Liver (tissue), 9 donors: ENCODE measurements around the gene MYH11. TPM values are rescaled to one million over a fixed set of nuclear protein-coding genes. Genes with fewer than 3 reads are reported as not detected.
"Not testable (repeated sequence)": the region's sequence is repeated elsewhere in the genome, so short reads cannot be mapped to it uniquely, and the experiment has no call there.

Experiments
- DNase-seq: peaks from one replicate; pipeline ENCODE4 v3.0.0-alpha.2; 2017; ENCODE audit warnings: low spot score
- H3K27ac ChIP-seq, 2 donors: one replicate each; pipeline ENCODE4 v1.7.0; 2013; ENCODE audit warnings: inconsistent platforms in 2 of 2, low read length in 2 of 2, control low read depth in 1 of 2, low read depth in 1 of 2, mild to moderate bottlenecking in 1 of 2
- H3K27me3 ChIP-seq, 4 donors: one replicate each; pipeline versions ENCODE4 v1.6.1 to v1.7.0; 2013; ENCODE audit warnings: low read length in 3 of 4, inconsistent platforms in 1 of 4, mild to moderate bottlenecking in 1 of 4, moderate library complexity in 1 of 4; ENCODE audit not compliant: control insufficient read depth in 4 of 4, insufficient read depth in 4 of 4
- H3K36me3 ChIP-seq, 4 donors: one replicate each; pipeline versions ENCODE4 v1.6.1 to v1.7.0; 2013; ENCODE audit warnings: low read length in 3 of 4, mild to moderate bottlenecking in 3 of 4, low read depth in 1 of 4, moderate library complexity in 1 of 4; ENCODE audit not compliant: control insufficient read depth in 4 of 4, insufficient read depth in 3 of 4
- H3K4me1 ChIP-seq, 4 donors: one replicate each; pipeline versions ENCODE4 v1.6.1 to v1.7.0; 2013; ENCODE audit warnings: low read length in 3 of 4, mild to moderate bottlenecking in 3 of 4, moderate library complexity in 1 of 4; ENCODE audit not compliant: control insufficient read depth in 4 of 4, insufficient read depth in 4 of 4
- H3K4me3 ChIP-seq, 3 donors: one replicate each; pipeline versions ENCODE4 v1.6.1 to v1.7.0; 2013; ENCODE audit warnings: low read length in 3 of 3, control low read depth in 1 of 3, low read depth in 1 of 3, mild to moderate bottlenecking in 1 of 3
- H3K9ac ChIP-seq, 2 donors: one replicate each; pipeline ENCODE4 v1.7.0; 2013; ENCODE audit warnings: low read length in 2 of 2, mild to moderate bottlenecking in 2 of 2, moderate library complexity in 2 of 2, control low read depth in 1 of 2, low read depth in 1 of 2
- H3K9me3 ChIP-seq, 4 donors: one replicate each; pipeline versions ENCODE4 v1.6.1 to v1.7.0; 2013; ENCODE audit warnings: low read length in 3 of 4; ENCODE audit not compliant: control insufficient read depth in 4 of 4
- FOXA1 ChIP-seq: IDR thresholded peaks from 2 replicates; pipeline ENCODE4 v1.6.1; 2016; ENCODE audit warnings: antibody characterized with exemption
- FOXA2 ChIP-seq: IDR thresholded peaks from 2 replicates; pipeline ENCODE4 v1.6.1; 2016; ENCODE audit warnings: antibody characterized with exemption
- GABPA ChIP-seq, 2 donors: IDR thresholded peaks in 1 of 2; conservative IDR thresholded peaks in 1 of 2; 2 replicates each; pipeline ENCODE4 v1.6.1; 2016; ENCODE audit warnings: antibody characterized with exemption in 2 of 2, mild to moderate bottlenecking in 1 of 2, moderate library complexity in 1 of 2
- HNF4A ChIP-seq, 2 donors: conservative IDR thresholded peaks; 2 replicates each; pipeline ENCODE4 v1.6.1; 2016; ENCODE audit warnings: antibody characterized with exemption in 2 of 2, mild to moderate bottlenecking in 2 of 2
- JUND ChIP-seq, 2 donors: IDR thresholded peaks; 2 replicates each; pipeline ENCODE4 v1.6.1; 2016; ENCODE audit warnings: antibody characterized with exemption in 2 of 2
- NR2F2 ChIP-seq: IDR thresholded peaks from 2 replicates; pipeline ENCODE4 v1.6.1; 2016; ENCODE audit warnings: antibody characterized with exemption
- RXRA ChIP-seq, 2 donors: IDR thresholded peaks; 2 replicates each; pipeline ENCODE4 v1.6.1; 2017 to 2018; ENCODE audit warnings: antibody characterized with exemption in 2 of 2, mild to moderate bottlenecking in 1 of 2
- SP1 ChIP-seq: IDR thresholded peaks from 2 replicates; pipeline ENCODE4 v1.6.1; 2018; ENCODE audit warnings: antibody characterized with exemption, mild to moderate bottlenecking
- TAF1 ChIP-seq: conservative IDR thresholded peaks from 2 replicates; pipeline ENCODE4 v1.6.1; 2016; ENCODE audit warnings: antibody characterized with exemption, mild to moderate bottlenecking
- YY1 ChIP-seq: IDR thresholded peaks from 2 replicates; pipeline ENCODE4 v1.6.1; 2016; ENCODE audit warnings: antibody characterized with exemption, mild to moderate bottlenecking
- WGBS: extraction: QIAGEN DNeasy Blood & Tissue Kit; methylation state at CpG from one replicate; pipeline ENCODE4 v1.1.7; 2013; 5-methylcytosine and 5-hydroxymethylcytosine counted together
- polyA plus RNA-seq, 2 donors: library from polyadenylated mRNA; stranded (reverse) in 1 of 2; unstranded in 1 of 2; fragments of 200-250 nt in 1 of 2; fragments of >200 nt in 1 of 2; fragmentation: Nextera tagmentation in 1 of 2; extraction: Ambion mirVana in 1 of 2; gene quantifications; one replicate each; pipeline versions ENCODE4 v1.2.1 to v1.2.3, GENCODE V29; 2013 to 2015
- total RNA-seq, 2 donors: library from RNA; depleted of rRNA; stranded (reverse); fragments of >200 nt; gene quantifications; one replicate each; pipeline ENCODE4 v1.2.3, GENCODE V29; 2014
- TF ChIP-seq, protein P1 (sequence below): fragments of 150-350 bp; IDR thresholded peaks from 2 replicates; pipeline ENCODE4 v1.5.1; 2017; ENCODE audit warnings: improper control_type of control experiment, low read depth, low read length; ENCODE audit not compliant: missing input control
- TF ChIP-seq, protein P2 (sequence below): IDR thresholded peaks from 2 replicates; pipeline ENCODE4 v1.6.1; 2016; ENCODE audit warnings: antibody characterized with exemption
- donor health status: healthy.
- donor health status: healthy.
- donor health status: healthy.
- donor health status: healthy.
- donor health status: healthy.

The MYH11 gene
- total and polyA plus RNA-seq, 4 donors = 0.51 to 33.7 (median 4.0) TPM

DNA sequence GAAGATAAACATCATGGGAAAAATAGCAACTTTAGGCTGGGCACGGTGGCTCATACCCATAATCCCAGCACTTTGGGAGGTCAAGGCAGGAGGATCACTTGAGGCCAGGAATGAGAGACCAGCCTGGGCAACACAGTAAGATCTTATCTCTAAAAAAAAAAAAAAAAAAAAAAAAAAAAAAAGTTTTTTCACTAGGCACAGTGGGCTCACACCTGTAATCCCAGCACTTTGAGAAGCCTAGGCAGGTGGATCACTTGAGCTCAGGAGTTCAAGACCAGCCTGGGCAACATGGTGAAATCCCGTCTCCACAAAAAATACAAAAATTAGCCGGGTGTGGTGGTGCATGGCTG, 44.5 kb downstream of the MYH11 start:
- 78% methylated on average over 3 of the region's 3 CpGs for WGBS
- H3K36me3 ChIP-seq, DNase-seq, H3K4me3 ChIP-seq, H3K27me3 ChIP-seq, H3K4me1 ChIP-seq, H3K27ac ChIP-seq, H3K9ac ChIP-seq: not testable (repeated sequence)
- H3K9me3 ChIP-seq = peaks cover 2 to 10% (median 6%) of the 10 kb centered on the region in 4 donors

DNA sequence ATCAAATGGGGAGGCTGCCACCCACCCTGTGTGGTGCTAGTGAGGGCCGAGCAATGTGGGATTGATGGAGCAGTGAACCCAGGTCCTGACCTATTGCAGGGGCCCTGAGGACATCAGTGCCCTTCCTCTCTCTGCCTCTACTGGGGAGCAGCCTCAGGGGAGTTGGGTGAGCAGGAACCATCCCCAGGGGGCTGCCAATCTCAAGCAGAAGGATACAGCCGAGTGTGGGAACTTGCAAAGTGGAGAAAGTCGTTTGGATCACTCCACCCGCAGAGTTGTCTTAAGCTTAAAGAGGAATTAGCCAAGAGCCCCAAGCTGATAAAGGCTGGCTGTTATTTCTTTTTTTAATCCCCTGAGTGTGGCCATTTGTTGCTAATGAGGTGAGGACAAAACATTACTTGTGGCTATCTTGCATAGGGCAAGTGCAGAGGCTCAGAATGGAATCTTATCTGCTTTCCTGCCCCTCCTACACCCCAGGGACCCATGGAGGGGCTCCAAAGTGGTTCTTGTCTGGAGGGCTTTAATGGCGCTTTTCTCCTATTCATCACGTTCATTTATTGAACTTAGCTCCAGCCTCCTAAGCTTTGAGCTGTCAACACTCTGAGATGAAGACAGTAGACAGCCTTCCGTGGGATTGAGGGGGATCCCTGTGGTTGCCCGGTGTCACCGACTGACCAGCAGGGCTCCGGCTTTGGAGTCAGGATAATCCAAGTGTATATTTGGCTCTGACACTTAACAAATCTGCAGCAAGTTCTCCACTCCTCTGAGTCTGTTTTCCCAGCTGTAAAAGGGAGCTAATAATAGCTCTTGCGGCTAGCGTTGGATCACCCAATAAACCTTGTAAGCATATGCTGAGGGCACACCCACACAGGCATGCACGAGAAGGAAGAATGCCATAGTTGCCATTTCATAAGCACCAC, 45.1 kb downstream of the MYH11 start:
- TF ChIP-seq HNF4A (conservative IDR thresholded peaks at IDR 0.05) (no peak), JUND (IDR thresholded peaks at IDR 0.05) (no peak), NR2F2 (no peak), SP1 (no peak), RXRA (IDR thresholded peaks at IDR 0.05) (no peak), FOXA2 (no peak), GABPA (IDR thresholded peaks at IDR 0.05 in 1 of 2, conservative IDR thresholded peaks at IDR 0.05 in 1 of 2) (no peak), YY1 (no peak), FOXA1 (no peak)
- TF ChIP-seq, protein P1, sequence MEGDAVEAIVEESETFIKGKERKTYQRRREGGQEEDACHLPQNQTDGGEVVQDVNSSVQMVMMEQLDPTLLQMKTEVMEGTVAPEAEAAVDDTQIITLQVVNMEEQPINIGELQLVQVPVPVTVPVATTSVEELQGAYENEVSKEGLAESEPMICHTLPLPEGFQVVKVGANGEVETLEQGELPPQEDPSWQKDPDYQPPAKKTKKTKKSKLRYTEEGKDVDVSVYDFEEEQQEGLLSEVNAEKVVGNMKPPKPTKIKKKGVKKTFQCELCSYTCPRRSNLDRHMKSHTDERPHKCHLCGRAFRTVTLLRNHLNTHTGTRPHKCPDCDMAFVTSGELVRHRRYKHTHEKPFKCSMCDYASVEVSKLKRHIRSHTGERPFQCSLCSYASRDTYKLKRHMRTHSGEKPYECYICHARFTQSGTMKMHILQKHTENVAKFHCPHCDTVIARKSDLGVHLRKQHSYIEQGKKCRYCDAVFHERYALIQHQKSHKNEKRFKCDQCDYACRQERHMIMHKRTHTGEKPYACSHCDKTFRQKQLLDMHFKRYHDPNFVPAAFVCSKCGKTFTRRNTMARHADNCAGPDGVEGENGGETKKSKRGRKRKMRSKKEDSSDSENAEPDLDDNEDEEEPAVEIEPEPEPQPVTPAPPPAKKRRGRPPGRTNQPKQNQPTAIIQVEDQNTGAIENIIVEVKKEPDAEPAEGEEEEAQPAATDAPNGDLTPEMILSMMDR = no peak
- TF ChIP-seq, protein P2, sequence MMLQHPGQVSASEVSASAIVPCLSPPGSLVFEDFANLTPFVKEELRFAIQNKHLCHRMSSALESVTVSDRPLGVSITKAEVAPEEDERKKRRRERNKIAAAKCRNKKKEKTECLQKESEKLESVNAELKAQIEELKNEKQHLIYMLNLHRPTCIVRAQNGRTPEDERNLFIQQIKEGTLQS = no peak
- DNase-seq = no peak
- Histone ChIP-seq H3K9me3 (peaks cover 2 to 10% (median 6%) of the 10 kb centered on the region in 4 donors), H3K4me3 (no peak overlapping the region), H3K27me3 (peaks cover 0 to 4% (median 2%) of the 10 kb centered on the region in 4 donors), H3K27ac (no peak overlapping the region), H3K9ac (no peak overlapping the region), H3K4me1 (no peaks in the 10 kb centered on the region), H3K36me3 (no peaks in the 10 kb centered on the region)
- 26% methylated on average over 13 of the region's 13 CpGs for WGBS

DNA sequence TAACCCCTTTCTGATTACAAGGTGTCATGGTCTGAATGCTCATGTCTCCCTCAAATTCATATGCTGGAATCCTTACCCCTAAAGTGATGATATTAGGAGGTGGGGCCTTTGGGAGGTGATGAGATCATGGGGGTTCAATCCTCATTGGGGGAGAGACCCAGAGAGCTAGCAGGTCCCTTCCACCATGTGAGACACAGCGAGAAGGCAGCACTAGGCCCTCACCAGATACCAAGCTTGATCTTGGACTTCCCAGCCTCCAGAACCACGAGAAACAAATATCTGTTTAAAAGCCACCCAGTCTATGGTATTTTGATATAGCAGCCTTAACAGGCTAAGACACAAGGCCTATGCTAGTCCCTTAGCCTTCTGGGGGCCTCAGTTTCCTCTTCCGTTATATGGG, 45.9 kb downstream of the MYH11 start:
- WGBS = 87% methylated on average over 3 of the region's 3 CpGs
- DNase-seq = no peak
- Histone ChIP-seq H3K4me1 (no peaks in the 10 kb centered on the region), H3K36me3 (no peaks in the 10 kb centered on the region), H3K9me3 (peaks cover 0 to 6% (median 3%) of the 10 kb centered on the region in 4 donors), H3K9ac (no peak overlapping the region), H3K27me3 (peaks cover 0 to 4% (median 2%) of the 10 kb centered on the region in 4 donors), H3K4me3 (no peak overlapping the region), H3K27ac (no peak overlapping the region)
- no peak for TF ChIP-seq HNF4A (conservative IDR thresholded peaks at IDR 0.05)
- TF ChIP-seq GABPA (IDR thresholded peaks at IDR 0.05 in 1 of 2, conservative IDR thresholded peaks at IDR 0.05 in 1 of 2) = no peak
- no peak for TF ChIP-seq JUND (IDR thresholded peaks at IDR 0.05)
- no peak for TF ChIP-seq TAF1
- no peak for TF ChIP-seq RXRA (IDR thresholded peaks at IDR 0.05)
- TF ChIP-seq SP1 = no peak
